DND-41 (cell line): ENCODE measurements around the gene ARL6IP4.
"Not testable (repeated sequence)": the region's sequence is repeated elsewhere in the genome, so short reads cannot be mapped to it uniquely, and the experiment has no call there.

Experiments used
- ATAC-seq: fragments of 200-7000 bp; cut with Tn5 transposase; 3 replicates; pipeline ENCODE4 v1.9.1; 2021; ENCODE audit warnings: low read depth; ENCODE audit not compliant: insufficient read depth
- DNase-seq: peaks from one replicate; pipeline ENCODE4 v3.0.0-alpha.2; 2020
- H2AFZ ChIP-seq: 2 replicates; pipeline ENCODE4 v1.6.0; 2012; ENCODE audit warnings: low read depth, low read length
- H3K27ac ChIP-seq: 2 replicates; pipeline ENCODE4 v1.5.1; 2012; ENCODE audit warnings: low read length, inconsistent platforms
- H3K27me3 ChIP-seq: fragments of 200-600 bp; sonication (generic); 2 replicates; pipeline ENCODE4 v1.6.0; 2012; ENCODE audit warnings: low read length, mild to moderate bottlenecking, inconsistent platforms; ENCODE audit not compliant: insufficient read depth, poor library complexity
- H3K36me3 ChIP-seq: 2 replicates; pipeline ENCODE4 v1.5.1; 2012; ENCODE audit warnings: low read length, inconsistent platforms; ENCODE audit not compliant: insufficient read depth
- H3K4me1 ChIP-seq: 2 replicates; pipeline ENCODE4 v1.5.1; 2012; ENCODE audit warnings: mild to moderate bottlenecking, low read length; ENCODE audit not compliant: insufficient read depth
- H3K4me2 ChIP-seq: 2 replicates; pipeline ENCODE4 v1.6.0; 2012; ENCODE audit warnings: mild to moderate bottlenecking, moderate library complexity, low read length, inconsistent platforms; ENCODE audit not compliant: insufficient read depth
- H3K4me3 ChIP-seq, 2 experiments: fragments of 200-600 bp in 1 of 2; shearing (Covaris generic) in 1 of 2; 2 replicates each; pipeline ENCODE4 v1.5.1; 2012 to 2016; ENCODE audit warnings: inconsistent platforms in 2 of 2, low read length in 2 of 2, mild to moderate bottlenecking in 2 of 2, low read depth in 1 of 2, moderate library complexity in 1 of 2
- H3K79me2 ChIP-seq: 2 replicates; pipeline ENCODE4 v1.6.0; 2012; ENCODE audit warnings: low read length, inconsistent platforms; ENCODE audit not compliant: insufficient read depth
- H3K9ac ChIP-seq: 2 replicates; pipeline ENCODE4 v1.6.0; 2012; ENCODE audit warnings: low read depth, mild to moderate bottlenecking, inconsistent platforms, low read length, moderate library complexity
- H3K9me3 ChIP-seq: 2 replicates; pipeline ENCODE4 v1.5.1; 2012; ENCODE audit warnings: low read length, moderate library complexity, mild to moderate bottlenecking, inconsistent platforms; ENCODE audit not compliant: insufficient read depth, severe bottlenecking
- H4K20me1 ChIP-seq: 2 replicates; pipeline ENCODE4 v1.6.0; 2012; ENCODE audit warnings: low read length; ENCODE audit not compliant: insufficient read depth
- CTCF ChIP-seq: IDR thresholded peaks from 2 replicates; pipeline ENCODE4 v1.5.1; 2012; ENCODE audit warnings: borderline replicate concordance, low read length, moderate library complexity, mild to moderate bottlenecking; ENCODE audit not compliant: poor library complexity, severe bottlenecking; ENCODE audit errors: extremely low read depth
- EZH2 ChIP-seq: IDR thresholded peaks from 3 replicates; pipeline ENCODE4 v1.6.1; 2012; ENCODE audit warnings: borderline replicate concordance, low read depth, mild to moderate bottlenecking, moderate library complexity, low read length, inconsistent platforms; ENCODE audit not compliant: severe bottlenecking

ARL6IP4 gene

GRCh38 chr12:122935318-122935717 lies 45.2 kb upstream of the ARL6IP4 start:
- ATAC-seq (no peak), DNase-seq (no peak)
- no peaks in the 10 kb centered on the region for H3K4me1 ChIP-seq
- no peaks in the 10 kb centered on the region for H3K9me3 ChIP-seq
- H3K4me3 ChIP-seq: no peak overlapping the region
- H3K27me3 ChIP-seq: no peaks in the 10 kb centered on the region
- H4K20me1 ChIP-seq: no peaks in the 10 kb centered on the region
- no peaks in the 10 kb centered on the region for H3K79me2 ChIP-seq
- no peak for TF ChIP-seq CTCF
- TF ChIP-seq EZH2: no peak
- no peak overlapping the region for H2AFZ ChIP-seq
- H3K4me2 ChIP-seq: no peak overlapping the region
- no peak overlapping the region for H3K27ac ChIP-seq
- H3K36me3 ChIP-seq: no peaks in the 10 kb centered on the region
- no peak overlapping the region for H3K9ac ChIP-seq

- Histone ChIP-seq H3K4me2 (no peak overlapping the region), H3K9ac (no peak overlapping the region)
These were observed 42.8 kb upstream of the ARL6IP4 start for GRCh38 chr12:122937622-122938091.

GRCh38 chr12:122939125-122939524 lies 41.4 kb upstream of the ARL6IP4 start:
- no peak for DNase-seq
- no peak overlapping the region for H3K27ac ChIP-seq
- H3K36me3 ChIP-seq: no peaks in the 10 kb centered on the region
- H2AFZ ChIP-seq: no peak overlapping the region
- no peak for TF ChIP-seq CTCF
- TF ChIP-seq EZH2: no peak
- no peaks in the 10 kb centered on the region for H3K79me2 ChIP-seq
- no peaks in the 10 kb centered on the region for H4K20me1 ChIP-seq
- H3K27me3 ChIP-seq: no peaks in the 10 kb centered on the region
- no peak overlapping the region for H3K9ac ChIP-seq
- H3K4me2 ChIP-seq: no peak overlapping the region
- H3K4me1 ChIP-seq: no peaks in the 10 kb centered on the region
- no peak for ATAC-seq
- no peak overlapping the region for H3K4me3 ChIP-seq
- H3K9me3 ChIP-seq: no peaks in the 10 kb centered on the region

More at GRCh38 chr12:122937622-122938091, 42.8 kb upstream of the ARL6IP4 start:
- no peaks in the 10 kb centered on the region for H4K20me1 ChIP-seq
- H3K4me1 ChIP-seq: no peaks in the 10 kb centered on the region
- no peak overlapping the region for H2AFZ ChIP-seq
- DNase-seq: no peak
- H3K9me3 ChIP-seq: no peaks in the 10 kb centered on the region
- no peaks in the 10 kb centered on the region for H3K27me3 ChIP-seq
- TF ChIP-seq CTCF: no peak
- TF ChIP-seq EZH2: no peak
- no peaks in the 10 kb centered on the region for H3K79me2 ChIP-seq
- no peak for ATAC-seq
- no peak overlapping the region for H3K4me3 ChIP-seq
- no peaks in the 10 kb centered on the region for H3K36me3 ChIP-seq
- H3K27ac ChIP-seq: no peak overlapping the region

GRCh38 chr12:122941351-122941750 lies 39.1 kb upstream of the ARL6IP4 start:
- not testable (repeated sequence) for ATAC-seq, H3K4me1 ChIP-seq, DNase-seq, H3K4me2 ChIP-seq, H3K27ac ChIP-seq, H4K20me1 ChIP-seq, H3K4me3 ChIP-seq, H3K36me3 ChIP-seq, H3K9me3 ChIP-seq, H3K27me3 ChIP-seq, H3K9ac ChIP-seq, H2AFZ ChIP-seq, H3K79me2 ChIP-seq
